Stimulated activated CD8-positive, alpha-beta memory T cell treated with anti-CD3 and anti-CD28 coated beads, Interleukin-7, amount 100 ng/mL, for 1 hour (primary cell): ENCODE results near the gene KHNYN.

Experiments
- DNase-seq, 2 donors: peaks; one replicate each; pipeline ENCODE4 v3.0.0-alpha.2; 2020; ENCODE audit warnings: low read depth in 2 of 2

Gene KHNYN

DNA sequence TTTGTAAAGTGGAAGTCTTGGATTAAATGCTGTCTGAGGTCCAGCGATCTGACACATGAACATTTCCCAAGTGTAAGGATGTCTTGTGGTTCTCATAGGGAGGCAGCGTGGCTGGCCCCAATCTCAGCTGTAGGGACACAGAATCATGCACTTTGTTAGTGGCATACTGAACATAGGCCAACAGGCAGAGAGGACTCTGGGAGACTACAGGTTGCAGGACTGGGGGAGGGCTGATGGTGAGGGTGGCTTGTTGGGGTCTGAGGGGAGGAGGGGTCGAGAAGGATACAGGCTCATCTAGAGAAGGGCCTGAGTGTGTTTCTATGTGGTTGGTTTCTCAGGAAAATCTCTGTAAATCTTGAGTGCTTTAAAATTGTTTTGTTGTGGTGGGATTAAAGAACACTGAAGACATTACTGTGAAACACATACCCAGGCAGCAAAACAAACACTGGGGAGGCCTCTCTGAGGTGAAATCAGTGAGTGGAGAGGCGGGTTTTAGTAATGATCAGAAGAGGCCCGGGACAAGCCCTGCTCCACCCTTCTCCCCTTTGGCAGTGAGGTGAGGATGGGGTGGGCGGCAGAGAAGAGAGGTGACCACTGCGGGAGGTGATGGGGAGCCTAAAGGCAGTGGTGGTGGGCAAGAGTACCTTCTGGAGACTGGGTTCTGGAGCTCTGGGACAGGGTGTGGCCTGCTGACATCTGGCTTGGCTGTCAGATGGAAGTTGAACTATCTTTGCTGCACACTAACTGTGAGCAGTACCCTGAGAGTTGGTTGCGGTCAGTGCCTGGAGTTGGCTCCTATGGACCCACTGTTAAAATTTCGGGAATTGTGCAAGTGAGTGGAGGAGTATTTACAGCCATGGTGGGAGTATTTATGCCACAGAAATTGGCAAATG, 27.7 kb upstream of the KHNYN start:
- DNase-seq, result no peak

DNA sequence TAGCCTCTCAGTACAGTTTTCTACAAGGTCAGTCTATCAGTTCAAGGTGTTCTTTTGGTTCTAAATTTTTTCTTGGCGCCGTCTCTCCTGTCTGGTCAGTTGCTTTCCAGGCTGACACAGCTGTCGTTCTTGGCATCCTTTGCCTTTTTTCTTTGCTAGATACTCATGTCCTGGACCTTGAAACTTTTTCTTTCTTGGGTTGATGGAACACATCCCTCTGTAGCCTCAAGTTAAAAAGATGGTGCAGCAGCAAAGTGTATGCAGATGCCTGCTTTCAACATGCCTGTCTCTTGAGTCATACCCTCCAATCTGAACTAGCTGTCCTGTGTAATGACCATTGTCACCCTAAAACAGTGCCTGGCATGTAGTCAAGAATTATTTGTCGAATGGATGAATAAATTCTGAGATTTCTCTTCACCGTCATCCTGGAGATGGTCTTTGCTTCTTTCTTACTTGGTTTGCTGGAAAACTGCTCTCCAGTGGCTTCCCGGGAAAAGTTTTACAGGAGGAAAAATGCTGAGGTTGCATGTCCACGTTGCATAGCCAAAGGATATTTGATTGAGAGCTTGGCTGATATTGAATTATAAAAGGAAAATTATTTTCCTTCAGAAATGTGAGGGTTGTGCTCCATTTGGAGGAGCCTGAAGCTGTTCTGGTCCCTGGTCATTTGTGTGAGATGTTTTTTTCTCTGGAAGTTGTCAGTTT, 26.3 kb upstream of the KHNYN start:
- DNase-seq, result no peak

DNA sequence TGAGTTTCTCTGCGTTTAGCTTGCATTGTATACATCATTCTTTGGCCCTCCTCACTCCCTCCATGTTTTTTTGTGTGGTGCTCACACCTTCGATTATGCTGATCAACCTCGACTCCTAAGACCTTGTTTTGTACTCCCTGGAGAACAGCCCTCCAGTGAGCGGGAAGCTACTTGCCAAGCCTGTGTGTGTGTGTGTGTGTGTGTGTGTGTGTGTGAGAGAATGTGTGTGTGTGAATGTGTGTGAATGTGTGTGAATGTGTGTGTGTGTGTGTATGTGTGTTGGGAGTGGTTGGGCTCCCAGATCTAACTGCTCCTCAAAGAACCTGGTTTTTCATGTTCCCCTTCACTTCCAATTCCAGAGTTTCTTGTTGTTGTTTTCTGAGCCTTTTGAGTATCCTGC, 24.9 kb upstream of the KHNYN start:
- DNase-seq, result no peak

- no peak for DNase-seq
Observed at GRCh38 chr14:24406416-24406815, 23.3 kb upstream of the KHNYN start.

DNA sequence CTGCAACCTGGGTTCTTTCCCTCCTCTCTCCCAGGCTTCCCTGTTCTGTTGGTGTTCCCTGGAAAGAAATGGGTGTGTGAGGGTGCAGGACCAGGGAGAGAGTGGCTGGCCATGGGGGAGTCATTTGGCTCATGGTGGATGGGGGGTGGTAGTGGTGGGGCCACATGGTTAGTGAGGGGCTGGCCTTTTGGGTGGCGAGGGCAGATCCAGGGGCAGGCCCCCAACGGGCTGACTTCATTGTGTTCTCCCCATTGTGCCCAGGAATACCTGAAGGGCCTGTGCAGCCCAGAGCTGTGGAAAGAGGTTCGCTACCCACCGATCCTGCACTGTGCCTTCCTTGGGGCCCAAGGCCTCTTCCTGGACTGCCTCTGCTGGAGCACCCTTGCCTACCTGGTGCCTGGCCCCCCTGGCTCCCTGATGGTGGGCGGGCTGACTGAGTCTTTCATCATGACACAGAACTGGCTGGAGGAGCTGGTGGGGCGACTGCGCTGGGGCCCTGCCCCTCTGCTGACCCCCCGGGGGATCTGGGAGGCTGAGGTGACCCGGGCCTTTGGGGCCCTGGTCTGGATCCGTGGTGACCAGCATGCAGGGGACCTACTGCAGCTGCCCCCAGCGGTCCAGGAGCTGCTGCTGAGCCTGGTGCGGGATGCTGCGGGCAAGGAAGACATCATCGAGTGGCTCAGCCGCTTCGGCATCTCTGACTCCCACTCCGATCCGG, 22.0 kb upstream of the KHNYN start:
- no peak for DNase-seq

GRCh38 chr14:24408764-24409163, 21.0 kb upstream of the KHNYN start:
- DNase-seq, result no peak

DNA sequence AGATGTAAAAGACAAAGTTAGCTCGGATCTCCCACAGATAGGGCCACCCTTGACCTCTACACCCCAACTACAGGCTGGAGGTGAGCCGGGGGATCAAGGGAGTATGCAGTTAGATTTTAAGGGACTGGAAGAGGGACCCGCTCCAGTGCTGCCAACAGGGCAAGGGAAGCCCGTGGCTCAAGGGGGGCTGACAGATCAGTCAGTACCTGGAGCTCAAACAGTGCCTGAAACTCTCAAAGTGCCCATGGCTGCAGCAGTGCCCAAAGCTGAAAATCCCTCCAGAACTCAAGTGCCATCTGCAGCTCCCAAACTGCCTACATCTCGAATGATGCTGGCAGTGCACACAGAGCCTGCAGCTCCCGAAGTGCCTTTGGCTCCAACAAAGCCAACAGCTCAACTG, 20.6 kb upstream of the KHNYN start:
- no peak for DNase-seq

DNA sequence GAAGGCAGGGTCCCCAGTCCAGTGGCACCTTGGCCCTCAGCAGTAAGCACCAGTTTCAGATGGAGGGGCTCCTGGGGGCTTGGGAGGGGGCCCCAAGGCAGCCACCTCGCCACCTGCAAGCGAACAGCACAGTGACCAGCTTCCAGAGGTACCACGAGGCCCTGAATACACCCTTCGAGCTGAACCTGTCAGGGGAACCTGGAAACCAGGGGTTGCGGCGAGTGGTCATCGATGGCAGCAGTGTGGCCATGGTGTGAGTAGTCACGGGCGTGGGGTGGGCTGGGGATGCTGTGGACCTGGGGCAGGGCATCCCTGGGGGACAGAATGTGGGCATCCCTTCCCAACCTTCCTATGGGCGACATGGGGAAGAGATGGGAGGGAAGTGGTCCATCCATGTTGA, 19.8 kb upstream of the KHNYN start:
- DNase-seq, result no peak

DNA sequence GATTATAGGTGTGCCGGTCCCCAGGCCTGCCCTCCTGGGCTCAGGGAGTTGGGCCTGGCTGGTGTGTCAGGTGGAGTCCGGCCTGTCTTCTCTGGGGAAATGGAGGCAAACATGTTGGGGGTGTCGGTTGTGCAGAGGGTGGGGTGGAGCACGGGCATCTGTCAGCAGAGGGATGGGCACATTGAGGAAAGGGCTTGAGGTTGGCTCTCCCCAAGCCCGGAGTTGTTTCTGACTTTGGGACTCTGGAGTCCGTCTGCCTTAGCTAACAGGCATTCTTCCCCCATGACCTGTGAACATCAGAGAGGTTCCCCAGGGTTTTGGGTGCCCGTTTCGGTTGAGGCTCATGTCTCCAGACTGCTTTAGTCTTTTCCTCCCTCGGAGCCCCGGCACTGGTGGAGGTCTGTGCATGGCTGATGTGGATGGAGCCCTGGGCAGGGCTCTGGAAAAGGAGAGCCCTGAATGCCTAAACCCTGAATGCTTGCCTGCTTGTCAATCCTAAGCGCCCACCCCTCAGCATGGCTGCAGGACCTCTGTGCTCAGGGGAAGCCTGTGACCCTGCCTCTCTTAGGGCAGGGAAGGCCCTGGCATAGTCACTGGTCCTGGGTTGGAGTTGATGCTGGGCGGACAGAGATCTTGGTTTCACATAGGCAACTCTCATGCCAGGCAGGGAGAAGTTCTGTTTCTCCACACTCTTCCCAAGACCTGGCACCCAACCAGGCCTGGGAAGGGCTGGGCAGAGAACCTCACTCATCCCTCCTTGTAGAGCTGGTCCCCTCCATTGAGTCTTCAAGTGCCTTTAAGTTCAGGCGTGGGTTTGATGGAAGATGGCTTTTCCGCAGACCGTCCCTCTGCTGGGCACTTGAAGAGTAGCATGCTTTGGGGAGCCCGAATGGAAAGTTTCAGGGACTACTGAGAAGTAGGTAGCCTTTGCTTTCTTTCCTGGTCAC, 18.0 kb upstream of the KHNYN start:
- no peak for DNase-seq

DNA sequence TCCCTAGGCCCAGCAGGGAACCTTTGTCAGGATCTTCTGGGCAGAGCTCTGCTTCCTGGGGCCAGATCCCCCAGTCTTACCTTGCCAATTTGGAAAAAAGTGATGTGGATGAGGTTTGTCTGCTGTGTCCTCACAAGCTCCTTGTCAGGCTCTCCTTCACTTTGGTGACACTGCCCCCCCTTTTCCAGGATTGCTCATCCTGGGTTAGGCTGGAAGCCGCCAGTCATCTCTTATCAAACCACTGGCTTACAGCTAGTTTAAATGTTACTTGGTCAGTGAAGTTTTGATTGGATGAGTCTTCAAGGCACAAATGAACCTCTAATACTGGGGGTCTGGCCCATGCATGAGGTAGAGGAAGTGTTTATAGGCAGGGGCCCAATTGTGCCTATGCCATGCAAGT, 15.7 kb upstream of the KHNYN start:
- DNase-seq, result no peak

- DNase-seq, result no peak
Observed at GRCh38 chr14:24414732-24415420, 14.9 kb upstream of the KHNYN start.

GRCh38 chr14:24415421-24416253, 14.1 kb upstream of the KHNYN start:
- DNase-seq, result no peak

GRCh38 chr14:24416254-24416931, 13.4 kb upstream of the KHNYN start:
- DNase-seq, result no peak

DNA sequence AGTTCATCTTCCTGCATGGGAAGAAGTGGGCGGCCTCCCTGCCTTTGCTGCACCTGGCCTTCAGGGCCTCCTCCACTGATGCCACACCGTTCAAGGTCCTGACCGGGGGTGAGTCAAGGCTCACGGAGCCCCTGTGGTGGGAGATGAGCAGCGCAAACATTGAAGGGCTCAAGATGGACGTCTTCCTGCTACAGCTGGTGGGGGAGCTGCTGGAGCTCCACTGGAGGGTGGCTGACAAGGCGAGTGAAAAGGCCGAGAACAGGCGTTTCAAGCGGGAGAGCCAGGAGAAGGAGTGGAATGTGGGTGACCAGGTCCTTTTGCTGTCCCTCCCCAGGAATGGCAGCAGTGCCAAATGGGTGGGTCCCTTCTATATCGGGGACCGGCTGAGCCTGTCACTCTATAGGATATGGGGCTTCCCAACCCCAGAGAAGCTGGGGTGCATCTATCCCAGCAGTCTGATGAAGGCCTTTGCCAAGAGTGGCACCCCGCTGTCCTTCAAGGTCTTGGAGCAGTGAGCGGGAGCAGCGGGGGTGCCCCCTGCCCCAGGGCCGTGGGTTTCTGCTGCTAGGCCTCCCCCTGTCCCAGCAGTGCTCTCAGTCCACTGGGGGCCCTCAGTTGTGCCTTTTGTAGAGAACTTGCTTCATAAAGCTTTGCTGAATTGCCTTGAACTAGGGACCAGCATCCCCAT, 12.7 kb upstream of the KHNYN start:
- no peak for DNase-seq

DNA sequence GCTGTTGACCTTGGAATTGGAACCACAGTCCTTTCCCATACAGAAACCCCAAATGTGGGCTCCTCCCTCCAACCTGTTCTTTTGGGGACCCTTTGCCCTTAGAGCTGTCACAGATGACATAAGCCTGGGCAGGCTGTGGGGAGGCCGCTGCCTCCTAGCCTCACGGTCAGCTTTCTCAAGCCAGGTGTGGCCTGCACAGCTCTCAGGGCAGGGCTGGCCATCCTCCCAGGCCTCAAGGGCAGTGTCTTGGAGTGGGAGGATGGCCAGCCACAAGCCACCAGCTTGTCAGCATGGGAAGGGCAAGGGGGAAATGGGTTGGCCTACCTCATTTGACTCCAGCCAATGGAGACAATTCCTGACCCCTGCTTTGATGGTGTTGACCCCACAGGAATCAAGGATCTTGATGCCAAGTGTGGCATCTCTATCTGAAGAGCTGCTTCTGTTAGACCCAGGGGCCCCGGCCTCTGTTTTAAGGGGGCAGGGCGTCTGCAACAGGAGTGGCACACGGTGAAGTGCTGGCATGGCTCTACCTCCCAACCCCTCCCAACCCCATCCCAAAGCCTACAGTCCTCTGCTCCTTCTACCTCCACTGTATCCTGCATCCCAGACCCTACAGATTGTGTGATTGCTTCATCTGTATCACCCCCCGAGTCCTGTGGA, 11.8 kb upstream of the KHNYN start:
- no peak for DNase-seq

DNA sequence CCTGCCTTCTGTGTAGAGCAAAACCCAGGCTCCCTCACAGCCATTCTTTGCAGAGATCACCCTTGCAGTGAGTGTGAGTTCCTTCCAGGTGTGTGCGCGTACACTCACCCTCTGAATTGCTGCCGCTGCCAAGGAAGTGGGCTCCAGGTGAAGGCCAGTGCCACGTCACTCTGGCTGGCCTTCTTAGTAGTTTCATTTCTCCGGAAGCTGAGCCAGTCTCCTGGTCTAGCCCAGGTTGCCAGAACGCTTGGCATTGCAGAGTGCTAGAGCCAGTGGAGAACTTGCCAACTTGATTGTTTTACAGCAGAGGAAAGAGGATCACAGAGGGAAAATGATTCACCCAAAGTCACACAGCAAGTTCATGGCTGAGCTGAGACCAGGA, 11.3 kb upstream of the KHNYN start:
- DNase-seq, result no peak

DNA sequence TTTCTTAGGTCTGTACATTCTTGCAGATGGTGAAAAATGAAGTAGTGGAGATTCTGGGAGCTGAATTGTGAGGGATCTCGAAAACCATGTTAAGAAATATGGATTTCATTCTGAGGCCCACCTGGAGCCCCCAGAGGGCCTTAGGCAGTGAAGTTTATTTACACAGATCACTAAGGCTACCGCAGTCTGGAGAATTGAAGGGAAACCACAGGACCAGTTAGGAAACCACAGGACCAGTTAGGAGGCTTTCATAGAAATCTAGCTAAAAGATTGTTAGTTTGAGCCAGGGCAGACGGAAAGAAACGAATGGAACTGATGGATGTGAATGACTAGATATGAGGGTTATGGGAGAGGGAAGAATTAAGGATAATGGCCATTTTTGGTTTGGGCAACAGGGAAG, 7.5 kb upstream of the KHNYN start:
- DNase-seq, result no peak
